CD8-positive, alpha-beta memory T cell (primary cell): ENCODE measurements around the gene MORN3. TPM values are rescaled to one million over a fixed set of nuclear protein-coding genes. Genes with fewer than 3 reads are reported as not detected.
A peak's percentile ranks its signal among the peaks of the same experiment; 100 is the strongest.
"Not testable (repeated sequence)": the region's sequence is repeated elsewhere in the genome, so short reads cannot be mapped to it uniquely, and the experiment has no call there.

Experiments used
- CTCF ChIA-PET: fragments of 350-600 bp; sonication (Branson Sonifier 250); formaldehyde crosslinking; loops from one replicate; lab custom pipeline; 2021; ENCODE audit warnings: antibody characterized with exemption; lab: Charles Lee
- POLR2A ChIA-PET: fragments of 350-600 bp; sonication (Branson Sonifier 250); formaldehyde crosslinking; loops from one replicate; lab custom pipeline; 2021; ENCODE audit warnings: antibody characterized with exemption; lab: Charles Lee
- DNase-seq, 5 donors: peaks; one replicate each; pipeline versions ENCODE4 v3.0.0 to v3.0.0-alpha.2; 2020 to 2022; ENCODE audit warnings: mixed read lengths in 1 of 5
- H3K27ac ChIP-seq: one replicate; pipeline ENCODE4 v1.7.0; 2013; ENCODE audit warnings: low read depth, mild to moderate bottlenecking, low read length, moderate library complexity
- H3K27me3 ChIP-seq: 2 replicates; pipeline ENCODE4 v1.7.0; 2013; ENCODE audit warnings: low read length, mild to moderate bottlenecking; ENCODE audit not compliant: insufficient read depth, poor library complexity, severe bottlenecking
- H3K36me3 ChIP-seq: 2 replicates; pipeline ENCODE4 v1.7.0; 2013; ENCODE audit warnings: mild to moderate bottlenecking, low read length, moderate library complexity; ENCODE audit not compliant: insufficient read depth
- H3K4me1 ChIP-seq: 2 replicates; pipeline ENCODE4 v1.7.0; 2013; ENCODE audit warnings: mild to moderate bottlenecking, low read length, moderate library complexity; ENCODE audit not compliant: insufficient read depth
- H3K4me3 ChIP-seq: 2 replicates; pipeline ENCODE4 v1.7.0; 2013; ENCODE audit warnings: mild to moderate bottlenecking, low read length
- H3K9me3 ChIP-seq: 2 replicates; pipeline ENCODE4 v1.7.0; 2013; ENCODE audit warnings: mild to moderate bottlenecking, low read length
- H3K27ac Mint-ChIP-seq, 8 donors: one replicate each; pipeline ENCODE4 v1.8.0; 2020 to 2021; ENCODE audit warnings: mixed read lengths in 8 of 8, mild to moderate bottlenecking in 6 of 8, inconsistent platforms in 3 of 8, moderate library complexity in 3 of 8
- H3K27me3 Mint-ChIP-seq, 2 donors: one replicate each; pipeline ENCODE4 v1.8.0; 2020 to 2021; ENCODE audit warnings: mixed read lengths in 2 of 2, mild to moderate bottlenecking in 1 of 2, moderate library complexity in 1 of 2
- H3K36me3 Mint-ChIP-seq, 3 donors: one replicate each; pipeline ENCODE4 v1.8.0; 2020 to 2021; ENCODE audit warnings: mixed read lengths in 3 of 3, inconsistent platforms in 1 of 3, mild to moderate bottlenecking in 1 of 3
- H3K4me1 Mint-ChIP-seq, 3 donors: one replicate each; pipeline ENCODE4 v1.8.0; 2020 to 2021; ENCODE audit warnings: mixed read lengths in 3 of 3, inconsistent platforms in 1 of 3, mild to moderate bottlenecking in 1 of 3
- H3K4me3 Mint-ChIP-seq, 7 donors: one replicate each; pipeline ENCODE4 v1.8.0; 2020 to 2021; ENCODE audit warnings: mixed read lengths in 7 of 7, mild to moderate bottlenecking in 6 of 7, moderate library complexity in 4 of 7, inconsistent platforms in 2 of 7
- H3K9me3 Mint-ChIP-seq, 5 donors: one replicate each; pipeline ENCODE4 v1.8.0; 2020 to 2022; ENCODE audit warnings: mixed read lengths in 5 of 5, mild to moderate bottlenecking in 3 of 5, moderate library complexity in 2 of 5, inconsistent platforms in 1 of 5
- polyA plus RNA-seq: library from polyadenylated mRNA; unstranded; fragments of 300-500 nt; fragmentation: Illumina TruSeq; gene quantifications from one replicate; pipeline ENCODE4 v1.2.3, GENCODE V29; 2021
- total RNA-seq, 2 experiments: library from RNA; stranded (reverse); gene quantifications; one replicate each; pipeline ENCODE4 v1.2.3, GENCODE V29; 2021

MORN3 gene
- total and polyA plus RNA-seq, 3 experiments from 2014 or later, result 1.8 to 6.5 (median 2.5) TPM

- Mint-ChIP-seq H3K4me3 (peak overlapping the region in 1 of 7 donors; percentile 49), H3K4me1 (peaks cover 7 to 10% (median 8%) of the 10 kb centered on the region in 3 donors), H3K27me3 (peaks cover 0 to 2% of the 10 kb centered on the region in 2 donors), H3K27ac (peak overlapping the region in 2 of 8 donors; percentile 59 to 73), H3K9me3 (no peaks in the 10 kb centered on the region), H3K36me3 (no peaks in the 10 kb centered on the region)
- H3K27ac ChIP-seq, result no peak overlapping the region
- H3K36me3 ChIP-seq, result no peaks in the 10 kb centered on the region
- no peaks in the 10 kb centered on the region for H3K27me3 ChIP-seq
- H3K4me3 ChIP-seq, result no peak overlapping the region
- H3K9me3 ChIP-seq, result no peaks in the 10 kb centered on the region
- CTCF ChIA-PET, result interaction anchor here (1.2 to 1.9 kb wide), 2 partner anchors 17 to 106 kb away, joined by 4 to 14 read pairs; partner anchors contain the start of gene RHOF
- POLR2A ChIA-PET, result interaction anchor here (0.6 kb wide), 1 partner anchor 108 kb away, joined by 3 read pairs; no protein-coding TSS in a partner anchor
- no peak for DNase-seq
- H3K4me1 ChIP-seq, result peaks cover 5% of the 10 kb centered on the region
Observed at GRCh38 chr12:121688966-121689365, 19.5 kb upstream of the MORN3 start.

- H3K36me3 Mint-ChIP-seq, H3K4me1 Mint-ChIP-seq, H3K27me3 ChIP-seq, H3K27me3 Mint-ChIP-seq, H3K36me3 ChIP-seq, H3K9me3 Mint-ChIP-seq, H3K9me3 ChIP-seq, H3K4me3 Mint-ChIP-seq, DNase-seq, H3K27ac ChIP-seq, POLR2A ChIA-PET, H3K4me3 ChIP-seq, H3K4me1 ChIP-seq: not testable (repeated sequence)
- peak overlapping the region in 3 of 8 donors; percentile 36 to 88 (median 68) for H3K27ac Mint-ChIP-seq
- CTCF ChIA-PET, result interaction anchor here (0.9 to 9.0 kb wide), 7 partner anchors 9 to 201 kb away, joined by 3 to 71 read pairs (median 11); partner anchors contain the start of genes MORN3, ORAI1 and RHOF
Observed at GRCh38 chr12:121679661-121680197, 10.3 kb upstream of the MORN3 start.

DNA sequence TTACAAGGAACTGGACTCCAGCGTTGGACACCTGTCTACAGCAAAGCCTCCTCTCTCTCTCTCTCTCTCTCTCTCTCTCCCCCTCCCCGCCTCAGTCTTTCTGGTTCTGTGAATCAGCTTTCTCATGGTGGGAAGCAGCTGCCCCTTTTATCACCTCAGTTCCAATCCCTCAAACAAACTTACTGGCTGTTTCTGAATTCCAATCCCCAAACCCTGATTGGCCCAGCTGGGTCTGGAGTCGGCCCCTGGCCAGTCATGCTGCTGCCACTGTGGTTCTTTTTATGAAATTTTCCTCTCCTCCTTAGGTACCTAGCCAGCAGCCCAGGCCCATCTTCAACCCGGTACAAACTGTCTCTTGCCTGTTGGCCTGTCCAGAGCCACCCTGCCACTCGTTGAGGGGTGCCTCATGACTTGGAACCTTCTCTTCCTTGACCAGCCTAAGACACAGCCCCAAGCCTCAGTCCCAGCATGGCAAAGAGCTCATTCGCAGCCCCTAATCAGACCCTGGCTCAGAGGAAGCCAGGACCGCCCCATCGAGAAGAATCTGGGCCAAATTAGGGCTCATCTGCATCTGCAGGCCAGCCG is 9.4 kb upstream of the MORN3 start:
- Histone ChIP-seq H3K4me1 (peaks cover 3% of the 10 kb centered on the region), H3K9me3 (no peaks in the 10 kb centered on the region), H3K27ac (no peak overlapping the region), H3K4me3 (no peak overlapping the region), H3K36me3 (no peaks in the 10 kb centered on the region), H3K27me3 (no peaks in the 10 kb centered on the region)
- ChIA-PET CTCF (interaction anchor here (1.6 to 9.0 kb wide), 4 partner anchors 8 to 126 kb away, joined by 4 to 71 read pairs (median 31); partner anchors contain the start of genes MORN3, ORAI1 and RHOF), POLR2A (interaction anchor here (0.6 kb wide), 1 partner anchor 139 kb away, joined by 4 read pairs; no protein-coding TSS in a partner anchor)
- Mint-ChIP-seq H3K36me3 (no peaks in the 10 kb centered on the region), H3K4me1 (peaks cover 6 to 11% (median 9%) of the 10 kb centered on the region in 3 donors), H3K27ac (peak overlapping the region in 6 of 8 donors; percentile 7 to 88 (median 59)), H3K27me3 (peaks cover 0 to 4% of the 10 kb centered on the region in 2 donors), H3K9me3 (no peaks in the 10 kb centered on the region), H3K4me3 (peak overlapping the region in 1 of 7 donors; percentile 24)
- no peak for DNase-seq

GRCh38 chr12:121678305-121678704 is 8.9 kb upstream of the MORN3 start:
- no peaks in the 10 kb centered on the region for H3K27me3 ChIP-seq
- H3K36me3 ChIP-seq, result no peaks in the 10 kb centered on the region
- POLR2A ChIA-PET, result interaction anchor here (0.6 kb wide), 2 partner anchors 126 to 139 kb away, joined by 4 to 8 read pairs; no protein-coding TSS in a partner anchor
- no peak for DNase-seq
- peaks cover 4% of the 10 kb centered on the region for H3K4me1 ChIP-seq
- peak overlapping the region in 4 of 8 donors; percentile 40 to 88 (median 76) for H3K27ac Mint-ChIP-seq
- H3K27me3 Mint-ChIP-seq, result peaks cover 0 to 4% of the 10 kb centered on the region in 2 donors
- no peak overlapping the region for H3K27ac ChIP-seq
- H3K4me1 Mint-ChIP-seq, result peaks cover 10 to 15% (median 14%) of the 10 kb centered on the region in 3 donors
- CTCF ChIA-PET, result interaction anchor here (1.6 to 7.0 kb wide), 3 partner anchors 8 to 125 kb away, joined by 4 to 57 read pairs (median 5); partner anchors contain the start of genes MORN3 and RHOF
- H3K9me3 ChIP-seq, result no peaks in the 10 kb centered on the region
- H3K4me3 ChIP-seq, result no peak overlapping the region
- no peaks in the 10 kb centered on the region for H3K36me3 Mint-ChIP-seq
- no peak overlapping the region for H3K4me3 Mint-ChIP-seq
- H3K9me3 Mint-ChIP-seq, result no peaks in the 10 kb centered on the region

DNA sequence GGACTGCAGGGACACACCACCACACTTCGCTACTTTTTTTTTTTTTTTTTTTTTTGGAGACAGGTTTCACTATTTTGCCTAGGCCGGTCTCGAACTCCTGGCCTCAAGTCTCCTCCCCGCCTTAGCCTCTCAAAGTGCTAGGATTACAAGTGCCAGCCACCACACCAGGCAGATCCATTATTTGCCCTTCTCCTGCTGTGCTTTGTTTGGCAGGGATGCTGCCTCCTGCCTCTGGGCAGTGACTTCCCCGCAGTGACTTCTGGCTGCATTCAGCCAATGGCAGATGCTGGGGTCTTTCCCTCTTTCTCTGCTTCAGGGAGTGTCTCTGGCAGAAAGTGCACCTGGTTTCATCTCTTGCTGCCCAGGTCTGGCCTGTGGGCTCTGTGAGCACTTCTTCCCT is 6.7 kb upstream of the MORN3 start:
- Histone ChIP-seq H3K9me3 (no peaks in the 10 kb centered on the region), H3K27me3 (no peaks in the 10 kb centered on the region), H3K36me3 (no peaks in the 10 kb centered on the region), H3K4me1 (peaks cover 18% of the 10 kb centered on the region), H3K27ac (no peak overlapping the region), H3K4me3 (no peak overlapping the region)
- Mint-ChIP-seq H3K27ac (peak overlapping the region in 7 of 8 donors; percentile 56 to 88 (median 76)), H3K9me3 (no peaks in the 10 kb centered on the region), H3K36me3 (peaks cover 0 to 4% (median 0%) of the 10 kb centered on the region in 3 donors), H3K4me1 (peaks cover 25 to 31% (median 27%) of the 10 kb centered on the region in 3 donors), H3K4me3 (peak overlapping the region in 1 of 7 donors; percentile 77), H3K27me3 (peaks cover 0 to 15% of the 10 kb centered on the region in 2 donors)
- no peak for DNase-seq
- CTCF ChIA-PET, result no interaction called here
- POLR2A ChIA-PET, result no interaction called here

GRCh38 chr12:121673013-121673511 is 3.6 kb upstream of the MORN3 start:
- H3K4me3 Mint-ChIP-seq, result peak overlapping the region; percentile 96 to 99 (median 97)
- peak overlapping the region; percentile 100 for H3K27ac ChIP-seq
- POLR2A ChIA-PET, result interaction anchor here (0.7 to 2.6 kb wide), 7 partner anchors 44 to 133 kb away, joined by 3 to 54 read pairs (median 5); partner anchors contain the start of genes ORAI1 and SETD1B
- H3K36me3 ChIP-seq, result no peaks in the 10 kb centered on the region
- peaks cover 0 to 13% of the 10 kb centered on the region in 2 donors for H3K27me3 Mint-ChIP-seq
- H3K27ac Mint-ChIP-seq, result peak overlapping the region; percentile 100
- peak in 1 of 5 donors; percentile 66 for DNase-seq
- H3K4me1 Mint-ChIP-seq, result peaks cover 34 to 41% (median 34%) of the 10 kb centered on the region in 3 donors
- H3K9me3 Mint-ChIP-seq, result no peaks in the 10 kb centered on the region
- H3K4me1 ChIP-seq, result peaks cover 37% of the 10 kb centered on the region
- H3K36me3 Mint-ChIP-seq, result peaks cover 0 to 13% (median 0%) of the 10 kb centered on the region in 3 donors
- CTCF ChIA-PET, result interaction anchor here (0.9 to 8.2 kb wide), 9 partner anchors 9 to 178 kb away, joined by 3 to 81 read pairs (median 11); partner anchors contain the start of gene ORAI1
- H3K4me3 ChIP-seq, result peak overlapping the region; percentile 80
- H3K27me3 ChIP-seq, result no peaks in the 10 kb centered on the region
- no peaks in the 10 kb centered on the region for H3K9me3 ChIP-seq

GRCh38 chr12:121668750-121669520 is 519 bp downstream of the MORN3 start:
- Mint-ChIP-seq H3K27ac (peak overlapping the region; percentile 68 to 100 (median 84)), H3K36me3 (peaks cover 0 to 32% (median 0%) of the 10 kb centered on the region in 3 donors), H3K4me3 (peak overlapping the region in 4 of 7 donors; percentile 28 to 77 (median 52)), H3K27me3 (peaks cover 0 to 13% of the 10 kb centered on the region in 2 donors), H3K4me1 (peaks cover 51 to 72% (median 59%) of the 10 kb centered on the region in 3 donors), H3K9me3 (no peaks in the 10 kb centered on the region)
- DNase-seq, result peak; percentile 24 to 70 (median 32)
- no peaks in the 10 kb centered on the region for H3K36me3 ChIP-seq
- no peaks in the 10 kb centered on the region for H3K9me3 ChIP-seq
- peaks cover 69% of the 10 kb centered on the region for H3K4me1 ChIP-seq
- CTCF ChIA-PET, result interaction anchor here (0.6 to 8.2 kb wide), 24 partner anchors 10 to 1771 kb away, joined by 3 to 81 read pairs (median 4); partner anchors contain the start of genes ORAI1, RHOF and TMEM120B
- no peak overlapping the region for H3K27ac ChIP-seq
- POLR2A ChIA-PET, result interaction anchor here (0.8 to 1.5 kb wide), 8 partner anchors 11 to 116 kb away, joined by 3 to 19 read pairs (median 5); partner anchors contain the start of gene ORAI1
- H3K4me3 ChIP-seq, result no peak overlapping the region
- no peaks in the 10 kb centered on the region for H3K27me3 ChIP-seq
